Fibroblast of lung (primary cell): Measurements from ENCODE around the gene TNS1. TPM values are rescaled to one million over a fixed set of nuclear protein-coding genes. Genes with fewer than 3 reads are reported as not detected.
A peak's percentile ranks its signal among the peaks of the same experiment; 100 is the strongest.

Experiments
- DNase-seq, 2 donors: peaks; one replicate each; pipeline versions ENCODE4 v3.0.0 to v3.0.0-alpha.2; 2010; ENCODE audit warnings: low read depth in 2 of 2
- H2AFZ ChIP-seq: 2 replicates; pipeline ENCODE4 v1.5.1; 2012; ENCODE audit warnings: low read length, control low read depth, inconsistent platforms
- H3K27ac ChIP-seq: 2 replicates; pipeline ENCODE4 v1.5.1; 2011; ENCODE audit warnings: low read length, control low read depth; ENCODE audit not compliant: insufficient read depth
- H3K27me3 ChIP-seq: 2 replicates; pipeline ENCODE4 v1.5.1; 2011; ENCODE audit warnings: mild to moderate bottlenecking, low read length; ENCODE audit not compliant: control insufficient read depth, insufficient read depth
- H3K36me3 ChIP-seq: 2 replicates; pipeline ENCODE4 v1.5.1; 2011; ENCODE audit warnings: low read length; ENCODE audit not compliant: control insufficient read depth, insufficient read depth
- H3K4me1 ChIP-seq: 2 replicates; pipeline ENCODE4 v1.5.1; 2011; ENCODE audit warnings: low read length; ENCODE audit not compliant: control insufficient read depth, insufficient read depth; ENCODE audit errors: extremely low read depth
- H3K4me2 ChIP-seq: 2 replicates; pipeline ENCODE4 v1.5.1; 2011; ENCODE audit warnings: low read length, control low read depth; ENCODE audit not compliant: insufficient read depth; ENCODE audit errors: extremely low read depth
- H3K4me3 ChIP-seq, 4 experiments: fragments of 200-600 bp in 1 of 4; sonication (generic) in 1 of 4; replicated peaks in 1 of 4; 2 replicates each; pipeline ENCODE4 v1.5.1; 2011 to 2016; ENCODE audit warnings: low read length in 4 of 4, low read depth in 3 of 4, mild to moderate bottlenecking in 3 of 4, control low read depth in 2 of 4, inconsistent platforms in 1 of 4, mixed read lengths in 1 of 4; ENCODE audit not compliant: insufficient read depth in 1 of 4; ENCODE audit errors: control extremely low read depth in 1 of 4
- H3K79me2 ChIP-seq: 2 replicates; pipeline ENCODE4 v1.5.1; 2012; ENCODE audit warnings: mild to moderate bottlenecking, low read length, inconsistent platforms; ENCODE audit not compliant: control insufficient read depth, insufficient read depth
- H3K9ac ChIP-seq: 2 replicates; pipeline ENCODE4 v1.5.1; 2011; ENCODE audit warnings: mild to moderate bottlenecking, low read length, control low read depth; ENCODE audit not compliant: insufficient read depth
- H3K9me3 ChIP-seq: 2 replicates; pipeline ENCODE4 v1.5.1; 2012; ENCODE audit warnings: low read depth, low read length; ENCODE audit not compliant: control insufficient read depth, insufficient read depth
- H4K20me1 ChIP-seq: 2 replicates; pipeline ENCODE4 v1.5.1; 2011; ENCODE audit warnings: low read length; ENCODE audit not compliant: control insufficient read depth, insufficient read depth; ENCODE audit errors: extremely low read depth
- EZH2 ChIP-seq: IDR thresholded peaks from 2 replicates; pipeline ENCODE4 v1.5.1; 2012; ENCODE audit warnings: low read length, control low read depth, mild to moderate bottlenecking; ENCODE audit errors: missing control alignments
- polyA plus RNA-seq, 2 donors: library from polyadenylated mRNA; depleted of rRNA in 1 of 2; stranded (reverse) in 1 of 2; unstranded in 1 of 2; fragments of >200 nt; gene quantifications; 2 replicates each; pipeline ENCODE4 v1.2.1, GENCODE V29; 2011 to 2012; ENCODE audit warnings: missing spikeins in 1 of 2
- total RNA-seq: library from RNA; depleted of rRNA; stranded (reverse); fragments of >200 nt; gene quantifications from 2 replicates; pipeline ENCODE4 v1.2.1, GENCODE V29; 2014
- TF ChIP-seq, protein P1 (sequence below), 2 donors: IDR thresholded peaks in 1 of 2; conservative IDR thresholded peaks in 1 of 2; 1 replicate in 1 of 2; 2 replicates in 1 of 2; pipeline ENCODE4 v1.5.1; 2011 to 2012; ENCODE audit warnings: low read length in 2 of 2, control low read depth in 1 of 2, inconsistent platforms in 1 of 2, low read depth in 1 of 2, mild to moderate bottlenecking in 1 of 2

Gene TNS1
- total and polyA plus RNA-seq, 2 donors (not counting 1 experiment from before 2014, with no cell fraction given): 44.4 to 47.1 TPM

DNA sequence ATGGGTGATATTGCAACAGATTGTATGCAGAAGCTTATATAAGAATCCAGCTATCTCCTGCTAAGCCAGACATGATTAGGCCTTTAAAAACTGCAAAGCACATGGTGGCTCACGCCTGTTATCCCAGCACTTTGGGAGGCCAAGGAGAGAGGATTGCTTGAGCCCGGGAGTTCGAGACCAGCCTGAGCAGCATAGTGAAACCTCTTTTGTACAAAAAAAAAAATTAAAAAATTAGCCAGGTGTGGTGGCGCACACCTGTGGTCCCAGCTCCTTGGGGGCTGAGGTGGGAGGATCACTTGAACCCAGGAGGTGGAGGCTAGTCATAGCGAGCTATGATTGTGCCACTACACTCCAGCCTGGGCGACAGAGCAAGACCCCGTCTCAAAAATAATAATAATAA, 204.6 kb downstream of the TNS1 start:
- DNase-seq: no peak
- H3K27ac ChIP-seq: no peak overlapping the region
- H3K9ac ChIP-seq: no peak overlapping the region
- H3K79me2 ChIP-seq: no peaks in the 10 kb centered on the region
- peaks cover 10% of the 10 kb centered on the region for H3K36me3 ChIP-seq
- no peaks in the 10 kb centered on the region for H4K20me1 ChIP-seq
- H3K27me3 ChIP-seq: no peaks in the 10 kb centered on the region
- no peak for TF ChIP-seq EZH2
- TF ChIP-seq, protein P1, sequence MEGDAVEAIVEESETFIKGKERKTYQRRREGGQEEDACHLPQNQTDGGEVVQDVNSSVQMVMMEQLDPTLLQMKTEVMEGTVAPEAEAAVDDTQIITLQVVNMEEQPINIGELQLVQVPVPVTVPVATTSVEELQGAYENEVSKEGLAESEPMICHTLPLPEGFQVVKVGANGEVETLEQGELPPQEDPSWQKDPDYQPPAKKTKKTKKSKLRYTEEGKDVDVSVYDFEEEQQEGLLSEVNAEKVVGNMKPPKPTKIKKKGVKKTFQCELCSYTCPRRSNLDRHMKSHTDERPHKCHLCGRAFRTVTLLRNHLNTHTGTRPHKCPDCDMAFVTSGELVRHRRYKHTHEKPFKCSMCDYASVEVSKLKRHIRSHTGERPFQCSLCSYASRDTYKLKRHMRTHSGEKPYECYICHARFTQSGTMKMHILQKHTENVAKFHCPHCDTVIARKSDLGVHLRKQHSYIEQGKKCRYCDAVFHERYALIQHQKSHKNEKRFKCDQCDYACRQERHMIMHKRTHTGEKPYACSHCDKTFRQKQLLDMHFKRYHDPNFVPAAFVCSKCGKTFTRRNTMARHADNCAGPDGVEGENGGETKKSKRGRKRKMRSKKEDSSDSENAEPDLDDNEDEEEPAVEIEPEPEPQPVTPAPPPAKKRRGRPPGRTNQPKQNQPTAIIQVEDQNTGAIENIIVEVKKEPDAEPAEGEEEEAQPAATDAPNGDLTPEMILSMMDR (conservative IDR thresholded peaks at IDR 0.05 in 1 of 2, IDR thresholded peaks at IDR 0.05 in 1 of 2; ENCODE audit: low read depth in 1 of 2, low read length in 2 of 2): no peak
- no peak overlapping the region for H3K4me2 ChIP-seq
- H3K9me3 ChIP-seq: no peaks in the 10 kb centered on the region
- no peak overlapping the region for H3K4me3 ChIP-seq
- H3K4me1 ChIP-seq: peaks cover 3% of the 10 kb centered on the region
- H2AFZ ChIP-seq: no peak overlapping the region

DNA sequence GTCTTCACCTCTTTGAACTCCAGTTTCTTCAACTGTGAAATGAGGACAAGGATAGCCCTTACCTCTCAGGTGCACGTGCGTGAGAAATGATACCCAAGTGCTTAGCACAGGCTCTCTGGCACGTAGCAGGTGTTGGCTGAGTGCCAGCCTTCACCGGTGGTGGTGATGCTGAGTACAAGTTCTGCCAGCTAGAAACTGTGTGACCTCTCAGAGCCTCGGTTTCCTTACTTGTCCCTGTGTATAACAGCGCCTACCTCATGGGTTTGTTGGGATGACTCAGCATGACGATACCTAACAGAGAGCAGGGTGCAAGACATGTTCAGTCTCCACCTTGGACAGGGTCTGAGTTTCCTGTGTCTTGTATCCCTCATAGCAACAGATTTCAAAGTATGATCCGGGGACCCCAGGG, 205.1 kb downstream of the TNS1 start:
- H2AFZ ChIP-seq: no peak overlapping the region
- no peak overlapping the region for H3K4me3 ChIP-seq
- no peak overlapping the region for H3K4me2 ChIP-seq
- H3K4me1 ChIP-seq: peaks cover 3% of the 10 kb centered on the region
- H3K36me3 ChIP-seq: peaks cover 8% of the 10 kb centered on the region
- no peaks in the 10 kb centered on the region for H4K20me1 ChIP-seq
- no peak overlapping the region for H3K9ac ChIP-seq
- H3K27ac ChIP-seq: no peak overlapping the region
- no peaks in the 10 kb centered on the region for H3K27me3 ChIP-seq
- DNase-seq: peak in 1 of 2 donors; percentile 30
- no peaks in the 10 kb centered on the region for H3K9me3 ChIP-seq
- H3K79me2 ChIP-seq: no peaks in the 10 kb centered on the region
- no peak for TF ChIP-seq EZH2
- TF ChIP-seq, protein P1 (conservative IDR thresholded peaks at IDR 0.05 in 1 of 2, IDR thresholded peaks at IDR 0.05 in 1 of 2; ENCODE audit: low read depth in 1 of 2, low read length in 2 of 2): no peak

DNA sequence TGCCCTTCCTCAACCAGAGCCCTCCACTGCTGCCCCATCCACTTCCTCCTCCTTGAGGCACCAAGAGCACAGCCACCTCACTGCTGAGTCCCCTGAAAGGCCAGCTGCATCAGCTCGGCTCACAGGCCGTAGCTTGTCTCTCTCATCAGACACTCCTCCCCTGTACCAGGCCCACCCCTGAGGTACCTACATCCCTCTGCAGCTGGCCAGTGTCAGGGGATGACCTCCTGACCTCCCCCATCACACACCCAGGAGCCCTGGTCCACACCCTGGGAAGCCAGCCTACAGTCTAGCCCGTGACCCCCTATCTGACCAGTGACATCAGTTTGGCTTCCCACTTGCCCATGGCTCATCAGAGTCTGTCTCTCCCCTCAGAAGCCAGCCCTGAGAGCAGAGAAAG, 205.6 kb downstream of the TNS1 start:
- Histone ChIP-seq H3K27ac (no peak overlapping the region), H3K27me3 (no peaks in the 10 kb centered on the region)
- TF ChIP-seq EZH2: no peak
- TF ChIP-seq, protein P1 (conservative IDR thresholded peaks at IDR 0.05 in 1 of 2, IDR thresholded peaks at IDR 0.05 in 1 of 2; ENCODE audit: low read depth in 1 of 2, low read length in 2 of 2): no peak

More for the DNA sequence above, 205.6 kb downstream of the TNS1 start:
- H3K4me2 ChIP-seq: no peak overlapping the region
- no peaks in the 10 kb centered on the region for H4K20me1 ChIP-seq
- no peaks in the 10 kb centered on the region for H3K9me3 ChIP-seq
- H3K4me3 ChIP-seq: no peak overlapping the region
- no peak for DNase-seq
- peaks cover 7% of the 10 kb centered on the region for H3K36me3 ChIP-seq
- peaks cover 3% of the 10 kb centered on the region for H3K4me1 ChIP-seq
- no peak overlapping the region for H3K9ac ChIP-seq
- H3K79me2 ChIP-seq: no peaks in the 10 kb centered on the region
- H2AFZ ChIP-seq: no peak overlapping the region
